Panc1 (cell line): ENCODE data around the gene MLST8. TPM values are rescaled to one million over a fixed set of nuclear protein-coding genes. Genes with fewer than 3 reads are reported as not detected.
A peak's percentile ranks its signal among the peaks of the same experiment; 100 is the strongest.

Experiments used
- ATAC-seq: fragments of 200-7000 bp; cut with Tn5 transposase; 2 replicates; pipeline ENCODE4 v1.9.1; 2020; ENCODE audit warnings: mild to moderate bottlenecking, moderate library complexity
- BruUV-seq: library from RNA; stranded (reverse); fragments of 400-500 nt; replicated peaks from 2 replicates; lab custom pipeline; 2021; lab: Mats Ljungman, UMichigan
- CTCF ChIA-PET: fragments of 300-600 bp; sonication (Branson Sonifier 250); formaldehyde crosslinking; loops from one replicate; lab custom pipeline; 2022; ENCODE audit warnings: antibody characterized with exemption; lab: Charles Lee
- POLR2A ChIA-PET: fragments of 300-600 bp; sonication (Branson Sonifier 250); formaldehyde crosslinking; loops from one replicate; lab custom pipeline; 2022; ENCODE audit warnings: antibody characterized with exemption; lab: Charles Lee
- DNase-seq: peaks from one replicate; pipeline ENCODE4 v3.0.0-alpha.2; 2010; ENCODE audit warnings: low read depth, low spot score
- H3K27ac ChIP-seq: 2 replicates; pipeline ENCODE4 v1.5.1; 2011; ENCODE audit warnings: mild to moderate bottlenecking, low read length, inconsistent platforms
- H3K27me3 ChIP-seq: fragments of 200-500 bp; sonication (Bioruptor generic); 2 replicates; pipeline ENCODE4 v1.6.0; 2014; ENCODE audit warnings: low read length, inconsistent platforms; ENCODE audit not compliant: control insufficient read depth, insufficient read depth
- H3K36me3 ChIP-seq: fragments of 200-500 bp; sonication (Bioruptor generic); 2 replicates; pipeline ENCODE4 v1.5.1; 2014; ENCODE audit warnings: inconsistent platforms, mild to moderate bottlenecking, low read length, moderate library complexity; ENCODE audit not compliant: control insufficient read depth, insufficient read depth
- H3K4me1 ChIP-seq: 2 replicates; pipeline ENCODE4 v1.5.1; 2011; ENCODE audit warnings: inconsistent platforms, mild to moderate bottlenecking, low read length, moderate library complexity; ENCODE audit not compliant: control insufficient read depth, insufficient read depth
- H3K4me3 ChIP-seq, 2 experiments: 2 replicates each; pipeline ENCODE4 v1.5.1; 2011 to 2012; ENCODE audit warnings: low read depth in 2 of 2, low read length in 2 of 2, mild to moderate bottlenecking in 2 of 2, inconsistent platforms in 1 of 2, moderate library complexity in 1 of 2
- H3K9me3 ChIP-seq: fragments of 200-500 bp; sonication (Bioruptor generic); 2 replicates; pipeline ENCODE4 v1.5.1; 2014; ENCODE audit warnings: low read depth, mild to moderate bottlenecking, inconsistent platforms, low read length, moderate library complexity; ENCODE audit not compliant: control insufficient read depth, insufficient read depth
- CTCF ChIP-seq: fragments of 450-650 bp; IDR thresholded peaks from 2 replicates; pipeline ENCODE4 v1.5.1; 2017; ENCODE audit warnings: mild to moderate bottlenecking
- POLR2AphosphoS5 ChIP-seq: IDR thresholded peaks from 2 replicates; pipeline ENCODE4 v1.6.1; 2012; ENCODE audit warnings: mild to moderate bottlenecking, low read depth, low read length, moderate library complexity
- REST ChIP-seq, 2 experiments: IDR thresholded peaks; 2 replicates each; pipeline ENCODE4 v1.6.1; 2011 to 2012; ENCODE audit warnings: low read depth in 2 of 2, control low read depth in 1 of 2, low read length in 1 of 2, mild to moderate bottlenecking in 1 of 2, moderate library complexity in 1 of 2; ENCODE audit not compliant: insufficient read depth in 1 of 2
- SIN3A ChIP-seq: IDR thresholded peaks from 2 replicates; pipeline ENCODE4 v1.6.1; 2012; ENCODE audit warnings: low read depth, mild to moderate bottlenecking, low read length, moderate library complexity, borderline replicate concordance; ENCODE audit not compliant: insufficient read depth
- TCF7L2 ChIP-seq: IDR thresholded peaks from 2 replicates; pipeline ENCODE4 v1.6.1; 2011; ENCODE audit warnings: mild to moderate bottlenecking, low read depth, low read length, inconsistent platforms
- in situ Hi-C: cut with HindIII; loops from 2 replicates; pipeline ENCODE4 v1.10.0; 2016; ENCODE audit warnings: low sequenced_read_pairs, low pct_unique_long_range_greater_than_20kb
- intact Hi-C: fragments of 100-400 bp; cut with micrococcal nuclease; formaldehyde crosslinking; loops from one replicate; pipeline ENCODE4 v1.10.0; 2022; ENCODE audit not compliant: unreplicated experiment
- total RNA-seq: library from RNA; stranded (reverse); gene quantifications from one replicate; pipeline ENCODE4 v1.2.1, GENCODE V29; 2021; ENCODE audit not compliant: unreplicated experiment

The MLST8 gene
- total RNA-seq, 1 experiment from 2014 or later: 91.1 TPM

- ChIA-PET POLR2A (no interaction called here), CTCF (interaction anchor here (0.6 kb wide), 1 partner anchor 15 kb away, joined by 3 read pairs; no protein-coding TSS in a partner anchor)
- H3K27ac ChIP-seq: no peak overlapping the region
- H3K4me3 ChIP-seq: no peak overlapping the region
- in situ Hi-C loops (no loop called here), intact Hi-C loops (no loop called here)
- BruUV-seq: no TSS peak
- TF ChIP-seq REST (IDR thresholded peaks at IDR 0.05; ENCODE audit: insufficient read depth in 1 of 2, low read depth in 2 of 2, low read length in 1 of 2) (no peak), TCF7L2 (no peak), CTCF (no peak), POLR2AphosphoS5 (no peak; the same call in 1 of the 2 replicates), SIN3A (no peak)
- H3K36me3 ChIP-seq: no peaks in the 10 kb centered on the region; the same call in 1 of the 2 replicates
- H3K27me3 ChIP-seq: no peaks in the 10 kb centered on the region
- H3K4me1 ChIP-seq: peaks cover 8% of the 10 kb centered on the region
- no peak for ATAC-seq
- H3K9me3 ChIP-seq: no peaks in the 10 kb centered on the region
- no peak for DNase-seq
Observed at GRCh38 chr16:2237493-2238149, 32.4 kb downstream of the MLST8 start.

GRCh38 chr16:2238150-2238837 is 33.0 kb downstream of the MLST8 start:
- ChIA-PET POLR2A (interaction anchor here (0.8 to 1.0 kb wide), 2 partner anchors 9 to 13 kb away, joined by 4 to 5 read pairs; partner anchors contain the start of gene ECI1), CTCF (interaction anchor here (0.5 to 0.9 kb wide), 2 partner anchors 12 to 216 kb away, joined by 3 to 11 read pairs; no protein-coding TSS in a partner anchor)
- peak overlapping the region; percentile 51 for H3K27ac ChIP-seq
- H3K36me3 ChIP-seq: peaks cover under 1% of the 10 kb centered on the region; the same call in 1 of the 2 replicates
- ATAC-seq (peak; percentile 27), DNase-seq (no peak)
- no peaks in the 10 kb centered on the region for H3K9me3 ChIP-seq
- intact Hi-C loops: no loop called here
- in situ Hi-C loops: no loop called here
- no peak overlapping the region for H3K4me3 ChIP-seq
- TF ChIP-seq SIN3A (no peak), POLR2AphosphoS5 (no peak; the same call in none of the 2 replicates), CTCF (no peak; the same call in 1 of the 2 replicates), TCF7L2 (no peak), REST (IDR thresholded peaks at IDR 0.05; ENCODE audit: insufficient read depth in 1 of 2, low read depth in 2 of 2, low read length in 1 of 2) (no peak)
- H3K4me1 ChIP-seq: peaks cover 8% of the 10 kb centered on the region
- no peaks in the 10 kb centered on the region for H3K27me3 ChIP-seq
- no TSS peak for BruUV-seq
